Activated naive CD4-positive, alpha-beta T cell treated with Interleukin-2 at 50 U/mL for 16 hours (primary cell): ENCODE measurements around the gene NAXD.
A peak's percentile ranks its signal among the peaks of the same experiment; 100 is the strongest.
"Not testable (repeated sequence)": the region's sequence is repeated elsewhere in the genome, so short reads cannot be mapped to it uniquely, and the experiment has no call there.

Experiments used
- DNase-seq: peaks from one replicate; pipeline ENCODE4 v3.0.0-alpha.2; 2020

Gene NAXD

DNA sequence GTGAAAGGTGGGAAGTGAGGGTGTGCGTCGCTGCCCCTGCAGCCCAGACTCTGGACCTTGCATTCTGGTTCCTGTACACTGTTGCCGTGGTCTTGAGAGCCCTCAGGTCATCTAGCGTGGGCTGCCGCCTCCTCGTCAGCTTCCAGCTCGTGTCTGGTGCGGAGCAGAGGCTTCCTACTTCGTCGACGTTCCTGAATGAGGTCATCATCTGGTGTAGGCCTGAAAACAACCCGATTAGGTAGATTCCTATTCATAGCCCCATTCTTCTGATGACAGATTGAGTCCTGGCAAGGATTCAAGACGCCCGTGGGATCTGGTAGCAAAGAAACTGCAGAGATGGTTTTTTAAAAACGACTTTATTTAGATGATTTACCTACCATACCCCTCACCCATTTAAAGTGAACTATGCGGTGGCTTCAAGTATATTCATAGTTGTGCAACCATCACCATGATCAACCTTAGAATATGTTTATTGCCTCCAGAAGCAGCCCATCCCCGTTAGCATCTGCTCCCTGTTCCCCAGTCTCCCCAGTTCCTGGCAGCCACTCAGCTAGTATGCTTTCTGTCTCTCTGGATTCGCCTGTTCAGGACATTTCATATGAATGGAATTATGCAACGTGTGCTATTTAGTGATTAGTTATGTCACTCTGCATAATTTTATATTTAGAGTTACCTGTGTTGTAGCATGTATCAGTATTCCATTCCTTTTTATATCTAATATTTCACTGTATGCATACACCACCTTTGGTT lies 13.8 kb downstream of the NAXD start:
- DNase-seq, result no peak

- peak; percentile 37 for DNase-seq
Observed at GRCh38 chr13:110629735-110630134, 14.4 kb downstream of the NAXD start.

DNA sequence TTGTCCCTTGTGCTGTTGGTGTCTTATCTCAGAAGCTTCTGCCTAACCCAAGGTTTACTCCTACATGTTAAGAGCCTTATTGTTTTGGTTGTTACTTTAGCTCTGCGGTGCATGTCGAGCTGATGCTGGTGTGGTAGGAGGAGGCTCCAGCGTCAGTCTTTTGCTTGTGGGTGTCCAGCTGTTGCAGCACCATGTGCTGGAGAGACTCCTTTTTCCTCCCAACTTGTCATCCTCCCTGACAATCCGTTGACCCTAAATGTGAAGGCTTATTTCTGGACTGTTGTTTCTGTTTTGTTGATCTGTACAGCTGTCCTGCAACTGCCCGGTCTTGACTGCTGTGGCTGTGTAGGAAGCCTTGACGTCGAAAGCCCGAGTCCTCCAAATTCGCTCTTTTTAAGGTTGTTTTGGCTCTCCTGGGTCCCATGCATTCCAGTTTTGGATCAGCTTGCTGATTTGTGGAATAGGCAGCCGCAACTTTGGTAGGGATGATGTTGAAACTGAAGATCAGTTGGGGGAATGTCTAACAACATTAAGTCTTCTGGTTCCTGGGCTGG lies 15.3 kb downstream of the NAXD start:
- no peak for DNase-seq

DNA sequence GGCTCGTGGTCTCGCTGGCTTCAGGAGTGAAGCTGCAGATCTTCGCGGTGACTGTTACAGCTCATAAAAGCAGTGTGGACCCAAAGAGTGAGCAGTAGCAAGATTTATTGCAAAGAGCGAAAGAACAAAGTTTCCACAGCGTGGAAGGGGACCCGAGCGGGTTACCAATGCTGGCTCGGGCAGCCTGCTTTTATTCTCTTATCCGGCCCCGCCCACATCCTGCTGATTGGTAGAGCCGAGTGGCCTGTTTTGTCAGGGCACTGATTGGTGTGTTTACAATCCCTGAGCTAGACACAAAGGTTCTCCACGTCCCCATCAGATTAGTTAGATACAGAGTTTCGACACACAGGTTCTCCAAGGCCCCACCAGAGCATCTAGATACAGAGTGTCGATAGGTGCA lies 16.9 kb downstream of the NAXD start:
- DNase-seq, result not testable (repeated sequence)

DNA sequence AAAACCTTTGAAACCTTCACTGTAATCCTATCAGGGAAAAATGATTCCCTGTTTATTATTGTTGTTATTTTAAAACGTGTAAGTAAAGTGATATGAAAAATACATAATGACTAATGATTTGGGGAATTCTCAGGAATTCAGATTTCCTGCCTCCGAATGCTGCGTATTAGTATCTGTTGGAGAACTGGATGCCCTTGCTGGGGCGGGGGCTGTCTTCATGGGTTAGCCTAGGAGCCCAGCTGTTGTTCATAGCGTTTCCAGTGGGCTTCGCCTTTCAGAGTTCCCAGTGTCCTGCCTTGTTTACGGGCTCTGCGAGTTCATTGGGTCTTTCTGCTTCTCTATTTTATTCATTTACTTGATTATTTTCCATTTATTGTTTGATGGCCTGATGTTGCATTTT lies 18.4 kb downstream of the NAXD start:
- DNase-seq, result no peak

GRCh38 chr13:110634558-110634957 lies 19.2 kb downstream of the NAXD start:
- DNase-seq, result no peak

DNA sequence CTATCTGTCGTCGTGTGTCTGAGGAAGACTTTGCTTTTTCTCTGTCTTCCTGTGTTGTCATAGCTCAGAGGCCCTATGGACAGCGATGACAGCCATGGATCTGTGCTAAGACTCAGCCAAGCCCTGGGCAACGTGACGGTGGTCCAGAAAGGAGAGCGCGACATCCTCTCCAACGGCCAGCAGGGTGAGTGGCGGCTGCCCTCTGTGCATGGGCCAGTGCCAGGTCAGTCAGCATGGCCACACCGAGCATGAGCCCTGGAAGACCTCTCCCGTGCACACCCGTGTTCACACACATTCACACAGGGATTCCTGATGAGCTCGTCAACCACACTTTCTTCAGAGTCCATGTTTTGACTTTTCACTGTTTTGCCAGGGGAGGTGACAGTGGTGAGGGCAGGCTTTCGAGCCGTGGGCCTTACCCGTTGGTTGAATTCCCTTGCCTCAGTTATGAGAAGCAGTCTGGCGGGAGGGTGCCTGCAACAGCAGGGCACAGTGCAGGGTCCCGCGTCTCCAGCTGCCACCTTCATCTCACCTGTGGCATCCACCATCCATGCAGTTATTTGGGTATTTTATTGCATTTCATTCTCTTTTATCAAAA lies 20.2 kb downstream of the NAXD start:
- no peak for DNase-seq

DNA sequence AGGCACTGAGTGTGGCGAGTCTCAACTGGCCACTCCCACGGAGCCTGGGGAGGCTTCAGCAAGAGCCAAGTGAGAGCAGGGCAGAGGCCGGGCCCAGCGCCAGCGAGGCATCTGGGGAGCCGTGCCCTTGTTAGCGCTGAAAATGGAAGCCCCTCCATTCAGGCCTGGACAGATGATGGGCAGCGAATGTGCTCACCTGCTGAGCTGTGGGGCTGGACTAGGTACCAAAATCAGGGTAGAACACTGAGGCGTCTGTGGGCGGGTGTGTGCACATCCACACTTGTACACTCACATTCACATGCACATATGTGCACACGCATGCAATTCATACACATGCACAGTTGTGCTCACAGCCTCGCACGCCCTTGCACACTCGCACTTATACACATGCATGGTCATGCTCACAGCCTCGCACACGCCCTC lies 20.7 kb downstream of the NAXD start:
- DNase-seq, result no peak

DNA sequence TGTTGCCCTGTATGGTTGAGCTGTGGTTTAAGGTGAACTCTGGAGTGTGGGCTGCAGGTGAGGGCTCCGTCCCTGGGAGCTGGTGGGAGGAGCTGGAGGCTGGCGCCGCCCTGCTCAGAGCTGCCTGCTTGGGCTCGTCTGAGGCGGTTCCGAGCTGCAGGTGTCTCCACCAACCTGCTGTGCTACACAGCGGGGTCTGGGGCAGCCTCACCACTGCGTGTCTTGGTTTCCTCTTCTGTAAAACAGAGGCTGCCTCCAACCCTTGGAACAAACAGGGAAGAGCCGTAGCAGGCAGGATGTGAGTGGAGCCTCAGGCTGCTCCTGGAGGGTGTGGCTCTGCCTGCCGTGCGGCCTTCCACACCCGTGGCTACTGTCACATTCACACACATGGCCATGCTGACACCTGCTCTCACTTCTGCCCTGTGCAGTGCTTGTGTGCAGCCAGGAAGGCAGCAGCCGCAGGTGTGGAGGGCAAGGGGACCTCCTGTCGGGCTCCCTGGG lies 21.4 kb downstream of the NAXD start:
- DNase-seq, result no peak

GRCh38 chr13:110637275-110637674 lies 21.9 kb downstream of the NAXD start:
- DNase-seq, result no peak

DNA sequence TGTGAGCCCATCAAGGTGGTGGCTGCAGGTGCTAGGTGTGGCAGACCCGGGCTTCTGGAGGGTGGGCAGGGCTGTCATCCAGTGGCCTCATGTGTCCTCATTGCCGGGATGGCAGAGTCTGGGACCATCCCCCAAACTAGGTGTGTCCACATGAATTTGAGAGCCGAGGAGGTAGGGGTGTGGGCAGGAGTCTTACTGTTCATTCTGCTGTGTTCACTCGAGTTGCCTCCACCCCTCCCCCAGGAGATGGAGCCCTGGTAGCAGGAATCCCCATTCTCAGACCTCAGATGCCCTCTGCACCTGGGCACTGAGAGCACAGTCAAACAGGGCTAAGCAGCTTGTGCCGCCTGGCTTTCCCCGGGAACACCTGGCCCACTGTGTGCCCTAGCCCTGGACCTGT lies 22.4 kb downstream of the NAXD start:
- no peak for DNase-seq

DNA sequence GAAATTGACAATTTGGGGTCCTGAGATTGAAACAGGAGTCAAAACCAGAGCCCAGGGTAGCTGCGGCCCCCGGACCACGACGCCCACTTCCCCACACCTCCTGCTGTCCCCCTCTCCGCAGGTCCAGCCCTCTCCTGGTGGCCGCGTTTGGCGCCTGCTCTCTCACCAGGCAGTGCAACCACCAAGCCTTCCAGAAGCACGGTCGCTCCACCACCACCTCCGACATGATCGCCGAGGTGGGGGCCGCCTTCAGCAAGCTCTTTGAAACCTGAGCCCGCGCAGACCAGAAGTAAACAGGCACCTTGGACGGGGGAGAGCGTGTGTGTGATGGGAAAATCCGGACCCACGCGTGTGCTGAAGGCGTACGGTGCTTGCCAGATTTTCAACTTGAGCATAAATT lies 22.9 kb downstream of the NAXD start:
- DNase-seq, result no peak

- no peak for DNase-seq
Observed at GRCh38 chr13:110638814-110639806, 23.8 kb downstream of the NAXD start.

GRCh38 chr13:110639935-110640334 lies 24.6 kb downstream of the NAXD start:
- DNase-seq, result no peak

GRCh38 chr13:110640591-110641029 lies 25.3 kb downstream of the NAXD start:
- no peak for DNase-seq

DNA sequence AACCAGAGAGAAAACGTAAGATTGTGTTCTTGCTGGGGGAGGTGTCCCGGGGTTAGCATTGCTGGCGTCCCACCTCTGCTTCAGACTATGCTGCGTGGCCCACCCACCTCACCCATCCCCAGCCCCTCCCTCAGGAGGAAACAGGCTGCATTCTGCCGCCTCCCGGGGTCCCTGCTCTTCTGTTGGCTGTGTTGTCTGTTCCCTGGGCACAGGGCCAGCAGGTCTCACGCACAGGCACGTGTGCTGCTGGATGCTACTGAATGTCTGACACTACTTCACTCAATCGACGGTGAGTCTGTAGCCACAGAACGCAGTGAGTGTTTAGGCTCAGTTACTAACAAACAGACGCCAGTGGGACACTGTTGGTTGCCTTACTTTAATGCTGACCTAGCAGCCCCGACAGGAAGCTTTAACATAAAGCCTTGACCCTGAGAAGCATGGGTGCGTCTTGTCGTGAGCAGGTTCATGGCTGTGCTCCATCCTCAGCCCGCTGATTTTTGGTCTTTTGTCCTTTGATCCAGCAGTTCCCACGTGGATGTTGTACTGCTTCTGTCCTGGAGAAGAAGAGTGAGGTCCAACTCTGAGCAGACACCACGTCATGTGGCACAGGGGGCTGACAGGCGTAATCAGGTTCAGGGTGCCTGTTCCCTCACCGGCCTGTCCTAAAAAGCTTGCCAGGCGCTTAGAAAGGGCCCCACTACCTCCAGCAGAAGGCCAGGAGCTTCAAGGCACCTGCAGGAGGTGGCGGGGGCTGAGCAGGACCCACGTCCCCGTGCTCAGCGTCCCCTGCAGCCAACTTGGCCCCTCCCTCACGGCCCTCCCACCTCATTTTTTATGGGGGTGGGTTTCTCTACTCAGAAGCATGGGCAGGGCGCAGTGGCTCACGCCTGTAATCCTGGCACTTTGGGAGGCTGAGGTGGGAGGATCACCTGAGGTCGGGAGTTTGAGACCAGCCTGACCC lies 26.0 kb downstream of the NAXD start:
- no peak for DNase-seq

GRCh38 chr13:110642291-110642981 lies 27.1 kb downstream of the NAXD start:
- no peak for DNase-seq

DNA sequence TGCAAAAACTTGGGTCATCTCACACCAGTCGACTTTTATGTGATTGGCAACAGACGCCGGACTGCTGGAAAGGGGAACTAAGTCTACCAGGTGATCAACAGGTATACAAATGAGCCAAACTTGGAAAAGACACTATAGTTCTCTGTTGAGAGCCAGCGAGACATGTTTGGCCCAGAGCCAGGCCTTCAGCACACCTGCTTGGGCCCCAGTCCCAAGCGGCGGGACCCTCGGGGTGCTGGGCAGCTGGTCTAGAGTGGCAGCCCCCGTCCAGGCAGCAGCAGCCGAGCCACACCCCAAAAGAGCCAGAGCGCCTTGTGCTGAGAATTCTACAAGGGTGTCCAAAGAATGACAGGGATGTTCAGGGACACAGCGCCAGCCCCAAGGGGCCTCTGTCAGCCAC lies 28.0 kb downstream of the NAXD start:
- no peak for DNase-seq

DNA sequence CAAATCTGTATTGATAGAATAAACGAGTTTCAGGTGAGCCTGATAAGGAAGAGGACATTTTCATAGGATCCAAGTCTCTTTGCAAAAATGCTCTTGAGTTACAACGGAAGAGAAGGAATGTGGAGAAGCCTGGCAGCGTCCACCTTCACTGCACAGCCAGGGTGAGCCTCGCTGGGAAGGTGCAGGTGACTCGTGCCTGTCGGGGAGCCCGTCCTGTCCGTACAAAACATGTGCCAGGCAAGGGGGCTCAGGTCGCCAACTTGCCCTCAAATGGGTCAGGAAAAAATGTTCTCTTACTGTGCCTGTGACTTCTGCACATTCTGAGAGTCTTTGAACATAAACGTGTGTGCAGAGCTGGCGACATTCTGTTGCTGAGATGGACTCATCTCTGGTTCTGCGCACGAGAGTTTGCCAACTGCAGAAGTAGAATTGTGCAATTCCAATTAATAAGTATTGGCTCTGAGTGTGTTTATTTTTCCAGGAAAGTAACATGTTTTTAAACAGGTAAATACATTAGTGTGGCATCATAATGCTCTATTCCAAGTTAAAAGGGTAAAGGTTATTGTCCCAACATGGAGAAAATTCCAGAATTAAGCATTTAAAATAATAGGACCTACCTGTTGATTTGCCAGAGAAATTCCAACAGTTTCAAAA lies 28.6 kb downstream of the NAXD start:
- DNase-seq, result no peak

DNA sequence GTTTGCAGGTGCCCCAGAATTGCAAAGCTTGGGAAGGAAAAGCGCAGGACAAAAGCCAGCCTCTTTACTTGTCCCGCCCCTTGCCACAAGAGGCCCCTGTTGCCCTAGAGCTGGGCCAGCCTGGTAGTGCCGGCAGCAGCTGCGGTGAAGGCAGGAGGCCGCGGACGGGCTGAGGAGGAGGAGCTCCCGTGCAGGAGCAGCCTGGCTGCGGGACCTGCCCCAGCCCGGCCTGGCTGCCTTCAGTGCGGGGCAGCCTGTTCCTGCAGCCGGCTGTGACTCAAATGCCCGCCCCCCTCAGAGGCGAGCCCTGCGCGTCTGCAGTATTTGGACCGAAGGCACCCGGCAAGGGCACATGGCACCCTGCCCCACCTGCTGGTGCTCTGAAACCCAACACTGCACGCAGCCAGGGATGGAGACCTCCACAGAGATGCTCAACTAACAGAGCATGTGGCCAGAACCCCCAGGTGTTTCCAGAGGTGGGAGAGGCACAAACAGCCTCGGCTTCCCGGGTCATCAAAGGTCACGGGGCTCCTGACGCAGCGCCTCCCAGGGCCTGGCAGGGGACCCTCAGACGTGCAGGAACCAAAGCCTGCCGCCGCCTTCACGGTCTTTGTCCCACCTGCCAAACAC lies 29.7 kb downstream of the NAXD start:
- peak; percentile 38 for DNase-seq
